Stimulated activated naive CD4-positive, alpha-beta T cell treated with Interleukin-2 at 50 U/mL for 16 hours (primary cell): Measurements from ENCODE around the gene PSD2.
A peak's percentile ranks its signal among the peaks of the same experiment; 100 is the strongest.

Source experiments
- DNase-seq: peaks from one replicate; lab custom pipeline; 2025; lab: John Stamatoyannopoulos, UW

The PSD2 gene

DNA sequence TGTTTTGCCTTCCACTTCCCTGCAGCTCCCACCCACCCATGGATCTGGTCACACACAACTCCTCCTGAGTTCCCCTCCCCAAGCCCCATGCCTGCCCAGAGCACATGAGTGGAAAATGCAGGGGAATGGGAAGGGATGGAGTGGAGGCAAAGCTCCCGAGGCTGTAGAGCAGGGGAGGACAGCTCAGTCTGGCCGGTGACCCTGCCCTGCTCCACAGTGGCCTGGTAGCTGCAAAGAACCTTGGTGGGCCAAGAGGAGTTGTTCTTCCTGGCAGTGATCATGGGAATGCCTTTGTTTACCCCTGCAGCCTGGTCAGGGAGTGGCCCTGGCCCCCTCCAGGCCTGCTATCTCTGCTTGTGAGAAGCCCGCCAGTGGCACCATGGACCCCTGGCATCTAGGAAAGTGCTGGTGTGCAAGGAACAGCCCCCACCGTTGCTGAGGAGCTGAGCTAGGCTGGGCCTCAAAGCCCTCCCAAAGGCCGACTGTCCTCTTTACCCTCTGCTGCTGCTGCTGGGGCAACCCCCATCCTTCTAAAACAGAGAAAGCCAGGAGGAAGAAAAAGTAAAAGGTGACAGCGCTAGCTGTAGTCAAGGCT, 60.4 kb downstream of the PSD2 start:
- no peak for DNase-seq

DNA sequence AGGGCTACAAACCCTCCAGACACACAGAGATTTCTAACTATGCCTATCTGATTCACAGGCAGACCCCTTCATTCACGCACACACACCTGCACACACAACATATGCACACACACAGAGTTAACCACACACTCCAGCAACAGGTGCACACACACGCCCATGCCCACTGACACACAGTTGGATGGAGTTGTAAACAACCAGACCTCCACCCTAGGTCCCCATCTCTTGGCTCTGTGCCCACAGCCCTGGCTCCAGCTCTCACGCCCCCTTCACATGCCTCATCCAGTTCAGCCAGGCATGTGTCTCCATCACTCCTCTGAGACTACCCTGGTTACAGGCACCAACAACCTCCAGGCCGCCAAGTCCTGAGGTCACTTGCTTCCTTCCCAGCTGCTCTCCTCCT, 61.1 kb downstream of the PSD2 start:
- no peak for DNase-seq

DNA sequence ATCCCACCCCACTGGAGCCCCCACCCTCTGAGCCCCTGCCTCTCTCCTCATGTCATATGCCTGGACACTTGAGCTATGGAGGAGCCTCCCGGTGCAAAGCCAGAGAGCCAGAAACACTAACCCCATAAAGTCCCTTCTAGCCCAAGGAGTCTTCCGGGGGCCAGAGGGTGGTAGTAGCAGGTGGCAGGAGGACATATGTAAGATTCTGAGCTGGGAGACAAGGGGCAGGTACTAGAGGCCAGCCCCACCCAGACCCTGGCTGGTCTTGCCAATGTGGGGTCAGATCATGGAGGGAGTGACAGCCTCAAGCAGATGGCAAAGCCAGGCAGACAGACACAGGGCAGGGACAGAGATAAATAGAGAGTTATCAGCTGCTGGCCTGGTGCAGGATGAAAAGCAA, 63.4 kb downstream of the PSD2 start:
- DNase-seq = no peak

DNA sequence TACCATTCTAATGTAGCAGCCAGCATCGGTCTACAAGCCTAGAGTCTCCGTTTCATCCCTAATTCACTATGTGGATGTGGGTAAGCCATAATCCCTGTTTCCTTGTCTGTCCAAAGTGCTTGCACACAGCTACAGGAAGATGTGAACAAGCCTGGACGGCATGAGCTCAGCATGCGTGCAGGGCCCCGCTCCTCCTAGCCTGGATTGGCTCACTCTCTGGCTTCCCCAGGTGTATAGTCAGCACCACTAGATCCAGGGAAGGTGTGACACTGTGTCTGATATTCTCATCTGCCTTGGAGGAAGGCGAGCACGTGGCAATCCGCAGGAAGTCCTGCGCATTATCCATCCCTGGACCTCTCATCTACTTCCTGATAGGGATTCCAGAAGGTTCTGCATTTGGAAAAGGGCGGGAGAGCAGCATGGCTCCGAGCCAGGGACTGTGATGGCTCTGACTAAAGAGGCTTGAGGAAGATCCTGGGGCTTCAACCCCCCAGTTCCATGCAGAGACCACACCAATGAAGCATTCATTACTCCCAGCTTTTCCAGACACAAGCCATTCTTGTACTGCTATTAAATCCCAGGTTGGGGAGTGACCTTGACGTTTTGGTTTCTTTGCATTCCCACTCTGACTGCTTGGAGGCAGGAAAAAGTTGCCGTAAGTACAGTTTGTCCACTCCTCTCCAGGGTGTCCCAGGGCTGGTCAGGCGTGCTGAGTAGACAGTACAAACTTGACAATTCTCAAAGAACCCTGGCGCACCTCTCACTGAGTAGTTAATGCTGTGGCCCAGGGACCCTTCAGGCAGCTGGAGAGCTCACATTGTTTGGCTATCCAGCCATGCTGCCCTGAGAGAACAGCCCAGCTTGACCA, 65.6 kb downstream of the PSD2 start:
- no peak for DNase-seq

DNA sequence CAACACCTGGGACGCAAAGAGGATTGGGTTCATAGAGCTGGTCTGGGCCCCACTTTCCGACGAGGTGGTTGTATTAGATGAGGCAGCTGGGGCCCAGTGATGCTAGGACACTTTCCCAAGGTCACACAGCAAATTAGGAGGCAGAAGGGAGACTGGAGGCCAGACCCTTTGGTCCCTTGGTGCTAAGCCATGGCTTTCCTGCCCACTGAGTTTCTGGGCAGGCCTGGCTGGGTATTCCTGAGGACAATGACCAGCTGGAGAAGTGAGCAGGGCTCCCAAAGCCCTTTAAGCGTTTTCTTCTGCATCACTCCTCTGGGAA, 66.2 kb downstream of the PSD2 start:
- DNase-seq = no peak

DNA sequence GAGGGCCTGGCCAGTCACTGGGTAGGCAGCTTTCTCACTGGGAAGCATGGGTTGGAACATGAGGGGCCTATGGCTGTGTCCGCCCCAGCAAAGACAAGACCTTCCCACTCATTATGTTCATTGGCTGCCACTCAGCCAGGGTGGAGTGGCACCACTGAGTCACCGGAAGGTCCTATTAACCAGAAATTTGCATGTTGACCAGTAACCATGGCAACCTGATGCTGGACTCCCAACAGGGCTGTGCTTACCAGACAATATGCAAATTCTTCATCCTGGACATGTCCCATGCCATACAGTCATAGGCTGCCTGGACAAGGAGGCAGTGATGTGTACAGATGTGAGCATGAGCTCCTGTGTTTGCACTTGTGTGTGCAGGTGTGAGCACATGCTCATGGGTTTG, 66.7 kb downstream of the PSD2 start:
- DNase-seq = no peak

DNA sequence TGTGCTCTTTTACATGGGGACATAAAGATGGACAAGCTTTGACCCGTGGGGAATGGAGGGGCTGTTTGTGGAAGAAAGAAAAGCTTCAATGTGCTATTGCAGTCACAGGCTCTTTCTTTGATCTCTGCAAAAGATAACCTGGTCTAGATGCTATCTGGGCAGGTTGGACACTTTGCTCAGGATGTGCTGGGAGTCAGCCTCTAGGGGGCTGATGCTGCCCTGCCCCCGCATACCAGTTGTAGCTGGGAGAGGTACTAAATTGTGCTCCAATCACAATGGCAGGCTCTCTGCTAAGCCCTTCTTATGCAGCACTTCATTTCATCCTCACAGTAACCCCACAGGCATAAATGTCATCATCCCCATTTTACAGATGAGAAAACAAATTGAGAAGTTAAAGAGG, 67.2 kb downstream of the PSD2 start:
- DNase-seq = no peak

DNA sequence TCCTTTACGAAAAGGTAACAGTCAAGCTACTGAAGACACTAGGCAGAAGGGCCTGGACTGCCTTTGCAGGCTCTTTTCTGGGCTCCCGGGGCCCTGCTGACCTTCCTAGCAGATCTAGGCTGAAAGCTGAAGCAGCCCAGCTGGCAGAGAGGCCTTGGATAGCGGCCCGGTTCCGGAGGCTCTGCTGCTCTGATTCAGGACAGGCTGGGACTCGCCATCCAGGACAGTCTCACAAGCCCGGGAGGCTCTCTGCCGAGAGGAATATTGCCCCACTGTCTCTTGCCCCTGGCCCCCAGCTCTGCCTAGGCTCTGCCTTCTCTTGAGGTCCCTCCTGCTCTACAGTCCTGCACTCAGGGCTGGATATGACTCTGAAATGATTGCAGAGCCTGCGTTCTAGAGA, 67.8 kb downstream of the PSD2 start:
- DNase-seq = no peak

DNA sequence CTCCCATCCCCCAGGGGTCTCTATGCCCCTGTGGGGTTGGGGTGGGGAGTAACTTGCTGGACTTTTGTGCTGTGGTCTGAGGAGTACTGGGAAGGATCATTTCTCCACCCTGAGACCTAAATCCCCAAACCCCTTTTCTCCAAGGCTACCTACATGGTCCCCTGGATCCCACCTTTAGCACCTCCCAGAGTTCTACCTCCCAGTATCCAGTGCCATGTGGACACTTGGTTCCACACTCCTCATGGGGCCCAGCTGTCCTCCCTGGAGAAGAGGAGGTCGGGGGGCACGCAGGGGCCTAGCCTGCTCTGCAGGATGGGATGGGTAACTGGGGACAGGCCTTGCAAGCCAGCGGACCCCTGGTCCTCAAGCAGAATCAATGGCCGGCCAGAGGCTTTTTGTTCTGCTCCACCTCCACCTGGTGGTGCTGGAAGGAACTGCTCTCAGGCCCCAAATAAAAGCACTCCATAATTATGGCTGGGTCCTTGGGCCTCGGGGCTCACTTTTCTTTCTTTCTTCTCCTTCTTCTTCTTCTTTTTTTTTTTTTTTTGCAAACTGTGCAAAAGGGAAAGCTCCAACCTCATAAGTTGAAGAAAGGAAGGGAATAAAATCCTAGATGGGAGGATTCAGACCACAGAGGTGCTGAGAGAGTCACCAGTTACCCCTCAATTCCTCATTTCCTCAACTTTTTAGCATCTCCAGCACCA, 68.4 kb downstream of the PSD2 start:
- DNase-seq = peak; percentile 27

DNA sequence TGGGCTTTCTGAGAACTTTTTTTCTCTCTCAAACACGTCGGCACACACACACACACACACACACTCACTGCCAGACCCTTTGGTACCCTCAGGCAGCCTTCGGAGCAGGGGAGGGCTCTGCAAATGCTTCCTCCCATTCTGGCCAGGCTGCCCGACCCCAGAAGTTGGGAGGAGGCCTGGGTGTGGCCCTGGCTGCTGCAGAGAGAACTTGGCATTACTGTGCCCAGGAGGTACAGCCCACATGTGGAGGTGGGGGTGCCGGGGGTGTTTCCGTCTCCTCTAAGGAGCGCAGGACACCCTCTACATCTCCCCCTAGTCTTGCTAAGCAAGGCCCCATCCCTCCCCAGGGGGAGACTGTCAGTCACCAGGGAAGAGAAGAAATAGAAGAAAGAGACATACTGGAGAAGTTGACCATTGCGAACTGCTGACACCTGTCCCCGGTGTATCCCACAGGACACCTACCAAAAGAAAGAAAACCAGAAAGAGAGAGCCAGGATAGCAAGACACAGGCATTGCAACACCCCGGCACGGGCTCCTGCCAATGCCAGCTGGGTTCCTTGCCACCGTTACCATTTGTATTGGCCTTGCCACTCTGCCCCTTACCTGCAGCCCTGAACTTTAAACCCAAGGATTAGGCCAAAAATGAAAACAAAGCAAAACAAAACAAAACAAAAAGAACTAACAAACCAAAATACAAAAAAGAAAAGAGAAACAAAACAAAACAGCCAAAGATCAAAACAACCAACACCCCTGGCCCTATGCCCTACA, 69.3 kb downstream of the PSD2 start:
- DNase-seq = no peak

DNA sequence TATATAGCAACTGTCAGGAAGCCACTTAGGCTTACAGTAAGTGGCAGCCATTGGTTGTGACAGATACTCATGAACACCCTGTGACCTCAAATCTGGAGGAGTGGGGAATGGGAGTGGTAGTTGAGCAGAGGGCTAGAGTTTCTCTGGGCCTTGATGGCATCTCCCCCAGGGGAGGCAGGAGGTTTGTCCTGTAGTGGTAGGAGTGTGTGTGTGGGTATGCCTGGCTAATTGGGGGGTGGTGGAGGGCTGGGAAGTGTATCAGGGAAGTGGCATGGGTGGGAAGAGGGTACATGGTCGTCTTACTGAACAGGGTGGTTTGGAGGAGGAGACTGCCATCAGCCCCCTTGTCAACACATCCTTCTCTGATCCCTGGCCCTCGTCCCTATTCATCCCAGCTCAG, 71.5 kb downstream of the PSD2 start:
- no peak for DNase-seq

DNA sequence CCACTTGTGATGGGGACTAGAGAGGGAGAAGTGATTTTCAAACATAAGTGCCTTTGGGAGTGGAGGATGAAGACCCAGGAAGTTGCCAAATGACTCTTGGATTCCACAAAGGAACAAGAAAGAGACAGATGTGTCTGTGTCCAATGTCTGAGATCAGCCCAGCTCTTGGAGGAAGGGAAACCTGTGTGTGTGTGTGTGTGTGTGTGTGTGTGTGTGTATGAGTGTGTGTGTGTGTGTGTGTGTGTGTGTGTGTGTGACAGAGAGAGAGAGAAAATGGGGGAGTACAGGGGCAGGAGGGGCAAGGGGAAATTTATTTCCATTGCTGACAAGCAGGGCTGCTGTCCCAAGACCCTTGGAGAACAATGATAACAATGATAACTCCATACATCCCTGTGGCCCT, 72.0 kb downstream of the PSD2 start:
- DNase-seq = no peak

DNA sequence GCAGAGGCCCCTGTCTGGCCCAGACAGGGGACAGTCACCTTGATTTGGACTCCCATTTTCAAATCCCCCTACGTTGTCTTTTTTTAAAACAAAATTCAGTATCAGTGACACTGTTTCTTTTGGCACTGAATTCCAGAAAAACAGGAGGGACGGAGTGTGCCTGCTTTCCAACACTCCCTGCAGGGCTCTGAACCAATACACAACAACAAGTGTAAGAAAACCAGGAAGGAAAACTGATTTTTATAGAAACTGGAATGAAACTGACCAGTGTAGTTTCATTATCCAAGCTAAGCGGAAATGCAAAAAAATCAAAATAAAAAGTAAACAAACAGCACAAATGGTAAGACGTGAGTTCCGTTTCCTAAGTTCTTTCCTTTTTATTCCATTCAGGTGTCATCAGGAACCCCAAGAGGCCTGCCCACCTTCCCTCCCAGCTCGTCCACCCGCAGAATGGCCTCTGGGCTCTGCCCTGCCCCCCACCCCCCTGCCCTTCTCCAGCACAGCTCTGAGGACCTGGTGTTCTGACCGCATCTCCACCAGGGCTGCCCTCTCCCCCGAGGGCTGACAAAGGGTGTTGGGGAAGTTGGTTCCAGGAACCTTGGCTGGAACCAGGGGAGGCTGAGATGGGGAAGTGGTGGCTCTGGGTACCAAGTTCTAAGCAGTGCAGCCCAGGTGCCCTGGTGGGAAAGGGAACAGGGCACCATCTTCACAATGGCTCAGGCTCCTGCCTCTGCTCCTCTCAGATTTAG, 73.6 kb downstream of the PSD2 start:
- DNase-seq = no peak

DNA sequence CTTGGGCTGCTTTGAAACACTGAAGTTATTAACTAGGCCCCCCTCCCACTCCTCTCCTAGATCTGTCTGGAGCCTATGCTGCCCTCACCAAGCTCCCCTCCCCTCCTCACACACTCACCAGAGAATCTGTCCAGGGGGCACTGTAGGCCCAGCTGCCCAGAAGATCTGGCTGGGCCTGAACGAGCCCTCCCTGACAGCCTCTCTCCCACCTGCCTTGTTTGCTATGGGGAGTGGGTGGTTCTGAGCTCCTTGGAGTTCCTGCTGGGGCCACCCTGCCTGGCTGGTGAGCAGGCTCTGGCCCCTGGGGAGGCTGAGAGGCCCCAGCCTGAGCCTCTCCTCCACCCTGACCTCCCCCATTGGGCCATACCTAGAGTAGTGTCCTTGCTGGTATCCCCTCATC, 75.1 kb downstream of the PSD2 start:
- DNase-seq = no peak

DNA sequence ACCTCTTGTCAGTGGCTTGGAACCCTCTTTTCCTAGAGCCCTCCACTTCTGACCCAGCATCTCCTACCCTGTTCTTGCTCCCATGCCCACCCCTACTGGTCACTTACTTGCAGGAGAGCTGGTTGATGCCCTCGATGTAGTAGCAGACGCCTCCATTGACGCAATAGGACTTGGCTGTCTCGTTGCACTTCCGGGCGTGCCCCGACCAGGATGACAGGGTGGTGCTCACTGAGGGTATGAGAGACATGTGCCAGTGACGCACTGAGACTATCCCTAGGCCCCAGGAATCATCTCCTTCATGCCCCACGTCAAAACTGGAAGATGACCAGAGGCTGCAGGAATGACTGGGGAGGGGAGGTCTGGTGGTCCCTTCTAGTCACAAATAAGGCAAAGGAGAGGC, 76.0 kb downstream of the PSD2 start:
- DNase-seq = no peak

DNA sequence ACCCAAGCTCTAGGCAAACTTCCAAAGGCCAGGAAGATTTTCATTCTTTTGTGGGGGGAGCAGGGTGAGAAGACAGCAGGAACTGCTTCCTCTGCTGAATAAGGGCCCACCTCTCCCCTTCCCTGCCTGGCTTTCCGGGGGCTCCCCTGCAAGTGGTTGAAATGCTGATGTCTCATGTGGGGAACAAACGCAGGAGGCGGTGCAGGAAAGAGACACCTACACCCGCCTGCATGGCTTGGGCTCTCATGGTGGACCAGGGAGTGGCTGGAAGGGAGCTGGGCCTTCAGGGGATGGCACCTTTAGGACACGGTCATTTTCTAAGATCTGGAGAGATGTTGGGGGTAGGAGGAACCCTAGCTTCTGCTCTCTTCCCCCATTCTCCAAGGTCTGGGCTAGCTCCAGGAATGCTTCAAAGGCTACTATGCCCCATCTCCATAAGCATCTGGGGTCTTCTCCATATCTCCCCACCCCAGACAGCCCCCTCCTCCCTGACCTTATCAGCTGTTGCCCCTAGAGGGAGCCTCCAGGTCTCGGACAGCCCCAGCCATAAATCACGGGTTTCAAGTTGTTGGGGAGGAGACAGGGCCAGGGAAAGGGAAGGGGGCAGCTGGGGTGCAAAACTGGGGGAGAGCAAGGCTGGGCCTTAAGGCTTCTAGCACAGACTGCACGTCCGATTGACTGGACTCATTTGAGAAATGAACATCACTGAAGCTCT, 76.6 kb downstream of the PSD2 start:
- no peak for DNase-seq

DNA sequence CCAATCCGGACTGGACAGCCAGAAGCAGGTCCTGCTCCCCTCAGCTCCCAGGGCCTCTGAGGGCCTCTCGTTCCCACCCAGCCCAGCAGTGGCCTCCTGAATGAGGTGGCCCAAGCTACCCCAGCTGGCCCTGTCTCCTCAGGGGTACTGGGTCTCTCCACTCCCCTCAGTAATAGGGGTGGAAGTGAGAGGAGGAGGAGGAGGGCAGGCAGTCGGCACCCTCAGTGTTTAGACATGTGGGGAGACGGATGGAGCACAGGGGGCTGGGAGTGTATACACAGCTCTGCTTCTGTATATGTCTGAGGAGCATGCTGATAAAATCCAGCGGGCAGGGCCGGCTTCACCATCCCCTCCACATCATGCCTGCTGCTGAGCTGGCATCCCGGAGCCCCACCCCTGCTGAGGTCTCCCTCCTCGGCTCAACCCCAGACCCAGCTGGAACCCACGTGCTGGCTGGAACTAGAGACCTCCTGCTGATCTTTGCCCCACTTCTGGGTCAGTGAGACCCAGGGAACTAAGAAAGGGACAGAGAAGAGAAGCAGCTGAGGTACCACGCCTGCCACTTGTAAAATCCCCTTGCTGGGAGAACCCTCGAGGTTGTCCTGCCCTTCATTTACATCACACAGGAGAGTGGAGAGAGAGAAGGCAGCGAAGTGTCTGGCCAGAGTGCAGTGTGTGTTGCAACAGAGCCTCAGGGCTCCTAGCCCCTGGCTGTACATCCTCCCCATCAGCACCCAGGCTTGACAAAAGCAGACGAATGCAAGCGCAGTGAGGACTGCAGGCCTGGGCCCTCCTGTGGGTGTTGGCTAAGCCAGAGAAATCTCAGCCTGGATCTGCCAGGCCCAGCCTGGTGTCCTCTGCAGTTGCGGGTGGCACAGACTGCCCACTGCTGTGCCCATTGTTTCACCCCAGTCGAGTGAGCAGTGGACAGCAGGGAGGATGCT, 77.5 kb downstream of the PSD2 start:
- DNase-seq = no peak

DNA sequence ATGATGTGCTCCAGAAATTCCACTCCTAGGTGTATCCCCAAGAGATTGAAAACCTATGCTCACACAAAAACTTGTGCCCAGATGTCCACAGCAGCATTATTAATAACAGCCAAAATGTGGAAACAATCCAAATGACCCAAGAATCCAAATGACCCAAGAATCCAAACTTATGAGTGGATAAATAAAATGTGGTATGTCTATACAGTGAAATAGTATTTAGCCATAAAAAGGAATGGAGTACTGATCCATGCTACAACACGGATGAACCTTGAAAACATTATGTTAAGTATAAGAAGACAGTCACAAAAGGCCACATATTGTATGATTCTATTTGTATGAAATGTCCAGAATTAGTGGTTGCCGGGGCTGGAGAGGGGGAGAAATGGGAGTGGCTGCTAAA, 80.3 kb downstream of the PSD2 start:
- DNase-seq = no peak

DNA sequence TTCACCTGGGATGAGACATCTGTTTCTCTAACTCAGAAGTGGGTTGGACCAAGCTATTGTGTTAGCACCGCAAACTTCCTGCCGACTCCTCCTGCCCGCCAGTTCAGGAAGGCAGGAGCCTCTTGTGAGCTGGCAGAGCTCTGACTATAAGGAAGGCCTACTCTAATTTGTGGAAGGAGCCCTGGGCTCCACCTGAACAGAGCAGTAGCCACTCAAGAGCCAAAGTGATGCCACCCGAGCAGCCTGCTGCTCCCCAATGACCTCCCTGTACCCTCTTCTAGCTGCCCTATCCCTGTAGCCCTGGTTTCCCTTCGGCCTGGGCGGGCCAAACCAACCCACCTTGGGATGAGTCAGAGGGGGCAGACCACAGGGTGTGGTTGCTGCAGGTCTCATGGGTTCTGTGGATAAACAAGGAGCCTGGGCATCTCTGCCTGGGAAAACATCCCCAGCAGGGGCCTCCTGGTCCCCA, 81.6 kb downstream of the PSD2 start:
- no peak for DNase-seq

DNA sequence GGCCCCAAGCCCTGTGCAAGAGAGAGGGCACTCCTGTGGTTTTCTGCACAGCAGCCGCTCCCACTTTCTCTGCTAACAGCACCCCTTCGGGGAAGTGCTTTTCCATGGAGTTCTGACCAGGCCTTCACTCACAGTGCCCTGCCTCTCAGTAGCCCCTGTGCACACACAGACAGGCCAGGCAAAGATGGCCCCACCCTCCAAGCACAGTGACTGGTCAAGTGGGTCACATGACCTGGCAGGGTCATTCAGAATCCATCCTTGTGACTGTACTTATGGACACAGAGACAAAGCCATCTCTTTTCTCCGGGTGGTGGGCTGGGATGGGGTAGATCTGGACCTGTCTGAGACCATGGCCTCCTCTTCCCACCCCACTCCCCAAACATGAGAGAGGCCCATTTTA, 82.5 kb downstream of the PSD2 start:
- no peak for DNase-seq
